Neural cell (in vitro differentiated cells): ENCODE results near the gene DNAH17.

Source experiments
- SMC3 ChIP-seq: fragments of 450-650 bp; conservative IDR thresholded peaks from 2 replicates; pipeline ENCODE4 v1.6.1; 2014; ENCODE audit warnings: antibody characterized with exemption, mild to moderate bottlenecking, moderate library complexity; ENCODE audit not compliant: poor library complexity
- TAF1 ChIP-seq: IDR thresholded peaks from 2 replicates; pipeline ENCODE4 v1.6.1; 2012; ENCODE audit warnings: low read depth
- TF ChIP-seq, protein P1 (sequence below): IDR thresholded peaks from 2 replicates; pipeline ENCODE4 v1.6.1; 2012; ENCODE audit warnings: borderline replicate concordance
- TF ChIP-seq, protein P2 (sequence below): fragments of 450-650 bp; IDR thresholded peaks from 2 replicates; pipeline ENCODE4 v1.5.1; 2014; ENCODE audit warnings: antibody characterized with exemption, mild to moderate bottlenecking, moderate library complexity; ENCODE audit not compliant: poor library complexity, severe bottlenecking

DNA sequence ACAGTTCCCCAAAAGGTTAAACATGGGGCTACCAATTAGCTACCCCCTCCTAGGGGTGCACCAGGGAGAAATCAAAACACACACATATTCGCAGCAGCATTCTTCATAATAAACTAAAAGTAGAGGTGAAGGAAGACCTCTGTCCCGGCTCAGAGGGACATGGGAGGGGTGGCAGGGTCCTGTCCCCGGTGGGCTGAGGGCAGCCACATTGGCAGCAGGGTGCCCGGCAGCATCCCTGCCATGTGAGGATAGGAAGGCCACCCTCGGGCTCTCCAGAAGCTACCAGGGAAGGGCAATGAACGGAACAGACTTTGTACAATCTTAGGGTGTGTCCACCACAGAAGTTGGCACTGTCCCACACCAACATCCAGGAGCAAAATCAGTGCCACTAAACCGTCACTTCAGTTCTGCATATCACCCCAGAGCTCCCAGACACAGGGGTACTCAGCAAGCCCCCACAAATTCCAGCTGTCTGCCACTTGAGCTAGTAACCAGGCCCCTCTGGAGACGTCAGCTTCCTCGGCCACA is 3.1 kb upstream of the DNAH17 start:
- TF ChIP-seq SMC3 (no peak), TAF1 (no peak)
- TF ChIP-seq, protein P1, sequence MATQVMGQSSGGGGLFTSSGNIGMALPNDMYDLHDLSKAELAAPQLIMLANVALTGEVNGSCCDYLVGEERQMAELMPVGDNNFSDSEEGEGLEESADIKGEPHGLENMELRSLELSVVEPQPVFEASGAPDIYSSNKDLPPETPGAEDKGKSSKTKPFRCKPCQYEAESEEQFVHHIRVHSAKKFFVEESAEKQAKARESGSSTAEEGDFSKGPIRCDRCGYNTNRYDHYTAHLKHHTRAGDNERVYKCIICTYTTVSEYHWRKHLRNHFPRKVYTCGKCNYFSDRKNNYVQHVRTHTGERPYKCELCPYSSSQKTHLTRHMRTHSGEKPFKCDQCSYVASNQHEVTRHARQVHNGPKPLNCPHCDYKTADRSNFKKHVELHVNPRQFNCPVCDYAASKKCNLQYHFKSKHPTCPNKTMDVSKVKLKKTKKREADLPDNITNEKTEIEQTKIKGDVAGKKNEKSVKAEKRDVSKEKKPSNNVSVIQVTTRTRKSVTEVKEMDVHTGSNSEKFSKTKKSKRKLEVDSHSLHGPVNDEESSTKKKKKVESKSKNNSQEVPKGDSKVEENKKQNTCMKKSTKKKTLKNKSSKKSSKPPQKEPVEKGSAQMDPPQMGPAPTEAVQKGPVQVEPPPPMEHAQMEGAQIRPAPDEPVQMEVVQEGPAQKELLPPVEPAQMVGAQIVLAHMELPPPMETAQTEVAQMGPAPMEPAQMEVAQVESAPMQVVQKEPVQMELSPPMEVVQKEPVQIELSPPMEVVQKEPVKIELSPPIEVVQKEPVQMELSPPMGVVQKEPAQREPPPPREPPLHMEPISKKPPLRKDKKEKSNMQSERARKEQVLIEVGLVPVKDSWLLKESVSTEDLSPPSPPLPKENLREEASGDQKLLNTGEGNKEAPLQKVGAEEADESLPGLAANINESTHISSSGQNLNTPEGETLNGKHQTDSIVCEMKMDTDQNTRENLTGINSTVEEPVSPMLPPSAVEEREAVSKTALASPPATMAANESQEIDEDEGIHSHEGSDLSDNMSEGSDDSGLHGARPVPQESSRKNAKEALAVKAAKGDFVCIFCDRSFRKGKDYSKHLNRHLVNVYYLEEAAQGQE = no peak
- TF ChIP-seq, protein P2, sequence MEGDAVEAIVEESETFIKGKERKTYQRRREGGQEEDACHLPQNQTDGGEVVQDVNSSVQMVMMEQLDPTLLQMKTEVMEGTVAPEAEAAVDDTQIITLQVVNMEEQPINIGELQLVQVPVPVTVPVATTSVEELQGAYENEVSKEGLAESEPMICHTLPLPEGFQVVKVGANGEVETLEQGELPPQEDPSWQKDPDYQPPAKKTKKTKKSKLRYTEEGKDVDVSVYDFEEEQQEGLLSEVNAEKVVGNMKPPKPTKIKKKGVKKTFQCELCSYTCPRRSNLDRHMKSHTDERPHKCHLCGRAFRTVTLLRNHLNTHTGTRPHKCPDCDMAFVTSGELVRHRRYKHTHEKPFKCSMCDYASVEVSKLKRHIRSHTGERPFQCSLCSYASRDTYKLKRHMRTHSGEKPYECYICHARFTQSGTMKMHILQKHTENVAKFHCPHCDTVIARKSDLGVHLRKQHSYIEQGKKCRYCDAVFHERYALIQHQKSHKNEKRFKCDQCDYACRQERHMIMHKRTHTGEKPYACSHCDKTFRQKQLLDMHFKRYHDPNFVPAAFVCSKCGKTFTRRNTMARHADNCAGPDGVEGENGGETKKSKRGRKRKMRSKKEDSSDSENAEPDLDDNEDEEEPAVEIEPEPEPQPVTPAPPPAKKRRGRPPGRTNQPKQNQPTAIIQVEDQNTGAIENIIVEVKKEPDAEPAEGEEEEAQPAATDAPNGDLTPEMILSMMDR = no peak
